Stimulated activated CD8-positive, alpha-beta memory T cell treated with anti-CD3 and anti-CD28 coated beads, Interleukin-2, amount 100 ng/mL, for 48 hours (primary cell): ENCODE data around the gene GYPE.
"Not testable (repeated sequence)": the region's sequence is repeated elsewhere in the genome, so short reads cannot be mapped to it uniquely, and the experiment has no call there.

Experiments used
- DNase-seq, 2 donors: peaks; one replicate each; pipeline ENCODE4 v3.0.0-alpha.2; 2020; ENCODE audit warnings: low read depth in 2 of 2

Gene GYPE

GRCh38 chr4:143870523-143871268 is 34.7 kb downstream of the GYPE start:
- not testable (repeated sequence) for DNase-seq

GRCh38 chr4:143869925-143870324 is 35.4 kb downstream of the GYPE start:
- not testable (repeated sequence) for DNase-seq

GRCh38 chr4:143862716-143863115 is 42.6 kb downstream of the GYPE start:
- not testable (repeated sequence) for DNase-seq

- DNase-seq: no peak
These were observed 46.9 kb downstream of the GYPE start for GRCh38 chr4:143858456-143858855.

- DNase-seq: not testable (repeated sequence)
These were observed 47.7 kb downstream of the GYPE start for GRCh38 chr4:143857391-143858336.

- DNase-seq: not testable (repeated sequence)
These were observed 49.3 kb downstream of the GYPE start for GRCh38 chr4:143856017-143856557.

GRCh38 chr4:143854645-143855044 is 50.7 kb downstream of the GYPE start:
- DNase-seq: not testable (repeated sequence)

- DNase-seq: not testable (repeated sequence)
These were observed 56.1 kb downstream of the GYPE start for GRCh38 chr4:143849296-143849695.

GRCh38 chr4:143843506-143843832 is 61.9 kb downstream of the GYPE start:
- DNase-seq: not testable (repeated sequence)

- not testable (repeated sequence) for DNase-seq
These were observed 62.5 kb downstream of the GYPE start for GRCh38 chr4:143842624-143843505.

GRCh38 chr4:143839413-143839812 is 65.9 kb downstream of the GYPE start:
- DNase-seq: not testable (repeated sequence)

- not testable (repeated sequence) for DNase-seq
These were observed 71.2 kb downstream of the GYPE start for GRCh38 chr4:143834196-143834595.

GRCh38 chr4:143833676-143834075 is 71.7 kb downstream of the GYPE start:
- DNase-seq: not testable (repeated sequence)

GRCh38 chr4:143830576-143830975 is 74.8 kb downstream of the GYPE start:
- not testable (repeated sequence) for DNase-seq

- not testable (repeated sequence) for DNase-seq
These were observed 76.1 kb downstream of the GYPE start for GRCh38 chr4:143829239-143829620.
